Activated T-helper 17 cell treated with anti-CD3 and anti-CD28 coated beads, Interleukin-2, amount 50 U/mL, for 72 hours (primary cell): Measurements from ENCODE around the gene ZNF14. TPM values are rescaled to one million over a fixed set of nuclear protein-coding genes. Genes with fewer than 3 reads are reported as not detected.
"Not testable (repeated sequence)": the region's sequence is repeated elsewhere in the genome, so short reads cannot be mapped to it uniquely, and the experiment has no call there.

ENCODE experiments used
- ATAC-seq: fragments of 150-1000 bp; cut with Tn5 transposase; replicated peaks from 2 replicates; pipeline ENCODE4 v1.10.0; 2021; ENCODE audit warnings: mild to moderate bottlenecking, moderate library complexity
- H3K27ac Mint-ChIP-seq: one replicate; pipeline ENCODE4 v1.8.0; 2022; ENCODE audit warnings: mixed read lengths
- H3K27me3 Mint-ChIP-seq: one replicate; pipeline ENCODE4 v1.8.0; 2022; ENCODE audit warnings: mixed read lengths
- H3K36me3 Mint-ChIP-seq: one replicate; pipeline ENCODE4 v1.8.0; 2022; ENCODE audit warnings: low read depth, mild to moderate bottlenecking, mixed read lengths
- H3K4me1 Mint-ChIP-seq: one replicate; pipeline ENCODE4 v1.8.0; 2022; ENCODE audit warnings: mixed read lengths
- H3K4me3 Mint-ChIP-seq: one replicate; pipeline ENCODE4 v1.8.0; 2022; ENCODE audit warnings: mild to moderate bottlenecking, mixed read lengths
- H3K9me3 Mint-ChIP-seq: one replicate; pipeline ENCODE4 v1.8.0; 2022; ENCODE audit warnings: mixed read lengths
- total RNA-seq, 2 donors: library from RNA; stranded (reverse); gene quantifications; one replicate each; pipeline ENCODE4 v1.2.3, GENCODE V29; 2022

The ZNF14 gene
- total RNA-seq, 2 donors from 2014 or later = 4.7 to 10.9 TPM

DNA sequence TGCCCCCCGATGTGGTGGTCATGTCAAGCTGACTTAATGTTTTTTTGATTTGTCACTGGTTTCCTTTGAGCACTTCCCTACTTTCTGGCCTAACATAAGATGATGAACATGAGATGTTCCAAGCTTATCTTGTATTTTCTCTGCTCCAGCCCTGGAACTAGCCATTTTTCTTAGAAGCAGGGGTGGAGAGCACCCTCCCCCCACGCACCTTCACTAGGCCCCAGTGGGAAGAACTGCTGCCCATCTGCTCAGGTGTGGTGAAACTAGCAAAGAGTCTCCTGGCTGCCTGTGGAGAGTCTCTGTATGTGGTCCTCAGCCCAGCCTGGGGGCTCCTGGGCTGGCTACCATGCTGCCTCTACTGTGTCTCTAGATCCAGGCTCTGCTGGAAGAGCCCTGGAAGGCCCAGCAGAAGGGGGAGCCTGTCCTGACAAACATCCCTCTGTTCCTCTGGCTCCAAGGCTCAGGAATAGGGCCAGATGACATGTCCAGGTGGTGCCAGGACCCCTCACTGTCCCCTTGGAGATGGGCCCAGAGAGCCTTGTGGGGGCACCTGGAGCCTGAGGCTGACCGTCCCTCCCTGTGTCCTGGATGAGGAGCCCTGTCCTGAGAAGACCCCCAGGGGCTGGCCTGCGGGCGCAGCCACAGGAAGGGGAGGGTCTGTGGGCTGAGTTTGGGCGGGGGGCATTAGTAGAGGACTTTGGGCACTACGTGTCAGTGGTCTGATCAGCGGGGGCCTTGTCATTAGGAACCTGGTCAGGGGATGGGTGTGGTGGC, 4.8 kb upstream of the ZNF14 start:
- H3K27me3 Mint-ChIP-seq = no peaks in the 10 kb centered on the region
- ATAC-seq = no peak
- H3K4me3 Mint-ChIP-seq = no peak overlapping the region
- no peaks in the 10 kb centered on the region for H3K9me3 Mint-ChIP-seq
- no peak overlapping the region for H3K27ac Mint-ChIP-seq
- no peaks in the 10 kb centered on the region for H3K4me1 Mint-ChIP-seq
- H3K36me3 Mint-ChIP-seq = peaks cover 4% of the 10 kb centered on the region

DNA sequence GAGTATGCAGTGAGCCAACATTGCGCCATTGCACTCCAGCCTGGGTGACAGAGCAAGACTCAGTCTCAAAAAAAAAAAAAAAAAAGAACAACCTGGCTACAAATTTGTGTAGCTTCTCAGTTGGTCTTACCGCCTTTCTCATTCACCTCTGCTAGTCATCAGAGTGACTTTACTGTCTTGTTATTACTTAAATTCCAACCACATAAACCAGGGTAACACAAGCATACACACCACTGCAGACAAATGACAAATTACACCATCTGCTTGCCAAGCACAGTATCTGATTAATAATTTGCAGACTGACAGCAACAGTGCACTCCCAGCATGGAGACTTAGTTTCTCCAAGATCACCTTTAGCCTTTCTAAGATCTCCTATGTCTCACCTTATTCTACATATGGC, 11.0 kb downstream of the ZNF14 start:
- H3K4me1 Mint-ChIP-seq = peaks cover 7% of the 10 kb centered on the region
- H3K4me3 Mint-ChIP-seq = no peak overlapping the region
- H3K9me3 Mint-ChIP-seq = peaks cover 36% of the 10 kb centered on the region
- H3K27ac Mint-ChIP-seq = no peak overlapping the region
- peak; percentile 56 for ATAC-seq
- H3K27me3 Mint-ChIP-seq = no peaks in the 10 kb centered on the region
- H3K36me3 Mint-ChIP-seq = peaks cover 57% of the 10 kb centered on the region

DNA sequence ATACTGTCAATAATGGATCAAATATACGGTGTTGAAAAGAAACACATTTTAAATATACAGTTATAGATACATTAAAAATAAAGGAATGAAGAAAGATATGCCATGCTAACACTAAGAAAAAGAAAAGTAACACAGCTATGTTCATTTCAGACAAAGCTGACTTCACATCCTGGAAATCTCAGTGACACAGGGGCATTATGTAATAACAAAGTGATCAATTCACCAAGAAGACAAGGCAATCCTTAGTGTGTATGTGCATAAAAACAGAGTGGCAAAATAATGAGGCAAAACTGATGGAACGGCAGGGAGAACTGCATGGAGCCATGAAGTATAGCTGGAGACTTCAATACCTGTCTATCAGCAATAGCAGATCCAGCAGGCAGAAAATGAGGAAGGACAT, 13.1 kb downstream of the ZNF14 start:
- Mint-ChIP-seq H3K9me3 (peaks cover 32% of the 10 kb centered on the region), H3K36me3 (peaks cover 64% of the 10 kb centered on the region), H3K27me3 (no peaks in the 10 kb centered on the region), H3K4me1 (peaks cover 7% of the 10 kb centered on the region), H3K4me3 (no peak overlapping the region), H3K27ac (no peak overlapping the region)
- ATAC-seq = no peak

DNA sequence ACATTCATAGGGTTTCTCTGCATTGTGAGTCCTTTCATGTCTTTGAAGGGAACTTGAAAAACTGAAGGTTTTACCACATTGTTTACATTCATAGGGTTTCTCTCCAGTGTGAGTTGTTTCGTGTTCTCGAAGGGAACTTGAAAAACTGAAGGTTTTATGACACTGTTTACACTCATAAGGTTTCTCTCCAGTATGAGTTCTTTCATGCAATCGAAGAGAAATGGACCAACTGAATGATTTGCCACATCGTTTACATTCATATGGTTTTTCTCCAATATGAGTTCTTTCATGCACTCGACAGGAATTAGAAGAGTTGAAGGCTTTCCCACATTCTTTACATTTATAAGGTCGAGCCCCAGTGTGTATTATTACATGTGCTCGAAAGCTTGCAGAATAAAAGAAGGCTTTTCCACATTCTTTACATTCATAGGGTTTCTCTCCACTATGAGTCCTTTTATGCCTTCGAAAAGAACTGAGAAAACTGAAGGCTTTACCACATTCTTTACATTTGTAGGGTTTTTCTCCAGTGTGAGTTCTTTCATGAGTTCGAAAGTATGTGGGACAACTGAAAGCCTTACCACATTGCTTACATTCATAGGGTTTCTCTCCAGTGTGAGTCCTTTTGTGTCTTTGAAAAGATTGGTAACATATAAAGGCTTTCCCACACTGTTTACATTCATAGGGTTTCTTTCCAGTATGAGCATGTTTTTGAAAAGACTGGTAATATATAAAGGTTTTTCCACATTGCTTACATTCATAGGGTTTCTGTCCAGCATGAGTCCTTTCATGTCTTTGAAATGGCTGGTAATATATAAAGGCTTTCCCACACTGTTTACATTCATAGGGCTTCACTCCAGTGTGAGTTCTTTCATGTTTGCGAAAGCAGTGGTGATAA, 20.7 kb downstream of the ZNF14 start:
- Mint-ChIP-seq H3K27me3 (no peaks in the 10 kb centered on the region), H3K4me3 (no peak overlapping the region), H3K27ac (no peak overlapping the region), H3K36me3 (peaks cover 77% of the 10 kb centered on the region), H3K9me3 (peaks cover 23% of the 10 kb centered on the region), H3K4me1 (no peaks in the 10 kb centered on the region)
- ATAC-seq = no peak

DNA sequence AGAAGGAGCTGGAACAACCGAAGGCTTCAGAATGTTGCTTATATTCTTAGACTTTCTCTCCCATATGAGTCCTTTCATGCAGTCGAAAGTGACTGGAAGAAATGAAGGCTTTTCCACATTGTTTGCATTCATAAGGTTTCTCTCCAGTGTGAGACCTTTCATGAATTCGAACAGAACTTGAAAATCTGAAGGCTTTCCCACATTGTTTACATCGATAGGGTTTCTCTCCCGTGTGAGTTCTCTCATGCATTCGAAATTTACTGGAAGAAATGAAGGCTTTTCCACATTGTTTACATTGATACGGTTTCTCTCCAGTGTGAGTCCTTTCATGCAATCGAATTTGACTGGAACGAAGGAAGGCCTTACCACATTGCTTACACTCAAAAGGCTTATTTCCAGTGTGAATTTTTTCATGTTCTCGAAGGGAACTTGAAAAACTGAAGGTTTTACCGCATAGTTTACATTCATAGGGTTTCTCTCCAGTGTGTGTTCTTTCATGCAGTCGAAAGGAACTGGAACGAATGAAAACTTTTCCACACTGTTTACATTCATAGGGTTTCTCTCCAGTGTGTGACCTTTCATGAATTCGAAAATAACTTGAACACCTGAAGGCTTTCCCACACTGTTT, 21.5 kb downstream of the ZNF14 start:
- Mint-ChIP-seq H3K27me3 (no peaks in the 10 kb centered on the region), H3K36me3 (peaks cover 69% of the 10 kb centered on the region), H3K4me1 (no peaks in the 10 kb centered on the region), H3K27ac (no peak overlapping the region), H3K4me3 (no peak overlapping the region), H3K9me3 (peaks cover 26% of the 10 kb centered on the region)
- no peak for ATAC-seq

DNA sequence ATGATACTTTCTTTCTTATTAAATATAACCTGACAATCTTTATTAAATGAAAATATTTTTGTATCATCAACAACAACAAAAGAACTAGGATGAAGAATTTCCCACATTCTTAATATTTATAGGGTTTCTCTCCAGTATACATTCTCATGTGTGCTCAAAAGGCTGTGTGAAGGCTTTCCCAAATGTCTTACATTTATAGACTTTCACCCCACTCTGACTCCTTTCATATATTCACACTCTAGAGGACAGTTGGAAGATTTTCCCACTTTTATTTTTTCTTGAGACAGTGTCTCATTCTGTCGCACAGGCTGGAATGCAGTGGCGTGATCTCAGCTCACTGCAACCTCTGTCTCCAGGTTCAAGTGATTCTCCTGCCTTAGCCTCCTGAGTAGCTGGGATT, 22.4 kb downstream of the ZNF14 start:
- Mint-ChIP-seq H3K36me3 (peaks cover 60% of the 10 kb centered on the region), H3K4me1 (no peaks in the 10 kb centered on the region), H3K27me3 (no peaks in the 10 kb centered on the region), H3K9me3 (peaks cover 30% of the 10 kb centered on the region), H3K27ac (no peak overlapping the region), H3K4me3 (no peak overlapping the region)
- ATAC-seq = no peak

DNA sequence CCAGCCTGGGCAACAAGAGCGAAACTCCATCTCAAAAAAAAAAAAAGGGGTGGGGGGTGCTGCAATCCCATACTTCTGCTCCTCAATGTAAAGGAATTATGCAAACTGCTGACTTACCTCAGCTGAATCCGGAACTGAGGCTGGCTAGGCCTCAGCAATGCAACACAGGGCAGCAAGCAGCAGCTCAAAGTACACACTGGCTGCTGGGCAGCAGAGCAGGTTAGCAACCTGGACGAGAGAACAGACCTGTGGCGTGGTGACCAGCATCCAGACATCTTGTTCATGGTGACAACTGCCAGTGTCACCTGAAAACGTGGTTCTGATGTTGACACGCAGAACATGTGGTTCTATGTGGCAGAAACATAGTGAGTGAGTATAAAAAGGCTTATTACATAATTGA, 28.1 kb downstream of the ZNF14 start:
- H3K4me3 Mint-ChIP-seq = no peak overlapping the region
- ATAC-seq = no peak
- no peaks in the 10 kb centered on the region for H3K4me1 Mint-ChIP-seq
- H3K27me3 Mint-ChIP-seq = no peaks in the 10 kb centered on the region
- peaks cover 24% of the 10 kb centered on the region for H3K9me3 Mint-ChIP-seq
- no peak overlapping the region for H3K27ac Mint-ChIP-seq
- H3K36me3 Mint-ChIP-seq = peaks cover 4% of the 10 kb centered on the region

DNA sequence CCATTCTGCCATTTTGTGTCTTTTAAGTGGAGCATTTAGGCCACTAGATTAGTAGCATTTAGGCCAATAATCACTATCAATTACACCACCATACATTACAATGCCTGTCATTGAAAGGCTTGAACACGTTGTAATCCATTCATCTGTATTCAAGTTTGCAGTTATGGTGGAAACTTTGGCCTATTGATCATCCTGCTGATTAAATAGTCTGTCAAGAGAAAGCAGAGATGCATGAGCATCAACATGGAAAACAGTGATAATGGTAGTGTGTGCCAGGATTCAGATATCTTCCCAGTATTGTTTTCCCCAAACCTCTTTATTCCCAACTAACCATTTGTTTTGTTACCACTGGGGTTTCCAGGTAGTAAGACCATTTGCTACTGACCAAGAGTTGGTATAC, 32.4 kb downstream of the ZNF14 start:
- H3K4me3 Mint-ChIP-seq, H3K27ac Mint-ChIP-seq, ATAC-seq, H3K9me3 Mint-ChIP-seq, H3K36me3 Mint-ChIP-seq, H3K4me1 Mint-ChIP-seq, H3K27me3 Mint-ChIP-seq: not testable (repeated sequence)

DNA sequence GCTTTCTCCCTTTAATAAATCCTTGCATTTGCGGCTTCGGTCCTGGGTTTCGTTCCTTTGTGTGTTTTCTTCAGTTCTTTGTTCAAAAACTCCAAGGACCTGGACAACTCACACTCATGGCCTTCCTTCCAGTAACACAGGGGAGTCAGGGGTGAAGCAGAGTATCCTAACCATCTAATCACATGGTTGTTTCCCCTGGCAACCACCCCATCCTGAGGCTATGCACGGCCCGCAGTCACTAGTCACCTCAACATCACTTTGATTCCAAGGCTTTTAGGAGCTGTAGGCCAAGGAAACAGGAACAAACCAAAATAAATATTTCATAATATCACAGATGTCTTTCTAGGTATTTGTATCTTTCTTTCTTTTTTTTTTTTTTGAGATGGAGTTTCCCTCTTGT, 35.3 kb downstream of the ZNF14 start:
- H3K9me3 Mint-ChIP-seq = peaks cover 3% of the 10 kb centered on the region
- no peak for ATAC-seq
- H3K4me3 Mint-ChIP-seq = no peak overlapping the region

DNA sequence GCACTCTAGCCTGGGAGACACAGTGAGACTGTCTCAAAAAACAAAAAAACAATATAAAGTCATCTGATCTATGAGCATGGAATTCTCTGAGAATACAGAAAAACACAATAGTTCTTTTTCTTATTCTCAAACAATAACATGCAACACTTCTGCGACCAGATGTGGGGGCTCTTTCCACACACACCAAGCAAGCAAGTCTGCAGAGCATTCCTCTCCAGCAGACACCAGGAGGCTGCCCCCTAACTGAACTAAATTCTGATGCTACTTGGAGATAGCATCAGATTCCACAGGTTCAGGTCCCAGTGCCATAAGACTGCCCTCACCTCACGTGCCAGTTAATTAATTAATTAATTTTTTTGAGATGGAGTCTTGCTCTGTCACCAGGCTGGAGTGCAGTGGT, 36.5 kb downstream of the ZNF14 start:
- Mint-ChIP-seq H3K4me3 (no peak overlapping the region), H3K27ac (no peak overlapping the region), H3K36me3 (no peaks in the 10 kb centered on the region), H3K4me1 (no peaks in the 10 kb centered on the region), H3K27me3 (no peaks in the 10 kb centered on the region), H3K9me3 (peaks cover 3% of the 10 kb centered on the region)
- no peak for ATAC-seq

More for the DNA sequence above, 35.3 kb downstream of the ZNF14 start:
- Mint-ChIP-seq H3K36me3 (no peaks in the 10 kb centered on the region), H3K27ac (no peak overlapping the region), H3K4me1 (no peaks in the 10 kb centered on the region), H3K27me3 (no peaks in the 10 kb centered on the region)

DNA sequence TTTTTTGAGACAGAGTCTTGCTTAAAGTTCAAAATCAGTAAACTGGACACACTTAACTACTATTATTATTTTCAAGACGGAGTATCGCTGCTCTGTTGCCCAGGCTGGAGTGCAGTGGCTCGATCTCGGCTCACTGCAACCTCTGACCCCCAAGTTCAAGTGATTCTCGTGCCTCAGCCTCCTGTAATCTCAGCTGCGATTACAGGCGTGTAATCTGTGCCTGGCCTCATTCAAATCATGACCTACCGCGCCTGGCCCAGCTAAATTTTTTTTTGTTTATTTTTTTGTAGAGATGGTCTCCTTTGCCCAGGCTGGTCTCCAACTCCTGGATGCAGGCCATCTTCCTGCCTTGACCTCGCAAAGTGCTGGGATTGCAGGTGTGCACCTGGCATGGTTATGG, 41.2 kb downstream of the ZNF14 start:
- H3K27ac Mint-ChIP-seq = no peak overlapping the region
- no peaks in the 10 kb centered on the region for H3K9me3 Mint-ChIP-seq
- no peaks in the 10 kb centered on the region for H3K4me1 Mint-ChIP-seq
- H3K4me3 Mint-ChIP-seq = no peak overlapping the region
- ATAC-seq = no peak
- H3K27me3 Mint-ChIP-seq = no peaks in the 10 kb centered on the region
- H3K36me3 Mint-ChIP-seq = no peaks in the 10 kb centered on the region

DNA sequence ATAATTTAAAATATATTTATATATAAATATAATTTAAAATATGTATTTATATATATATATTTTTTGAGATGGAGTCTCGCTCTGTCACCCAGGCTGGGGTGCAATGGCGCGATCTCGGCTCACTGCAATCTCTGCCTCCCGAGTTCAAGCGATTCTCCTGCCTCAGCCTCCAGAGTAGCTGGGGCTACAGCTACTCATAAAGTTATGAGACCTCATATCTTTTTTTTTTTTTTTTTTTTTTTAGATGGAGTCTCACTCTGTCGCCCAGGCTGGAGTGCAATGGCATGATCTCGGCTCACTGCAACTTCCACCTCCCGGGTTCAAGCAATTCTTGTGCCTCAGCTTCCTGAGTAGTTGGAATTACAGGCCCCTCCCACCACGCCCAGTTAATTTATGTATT, 43.9 kb downstream of the ZNF14 start:
- not testable (repeated sequence) for H3K27ac Mint-ChIP-seq, H3K4me1 Mint-ChIP-seq, H3K36me3 Mint-ChIP-seq, H3K27me3 Mint-ChIP-seq, H3K9me3 Mint-ChIP-seq, H3K4me3 Mint-ChIP-seq
- ATAC-seq = peak; percentile 30

DNA sequence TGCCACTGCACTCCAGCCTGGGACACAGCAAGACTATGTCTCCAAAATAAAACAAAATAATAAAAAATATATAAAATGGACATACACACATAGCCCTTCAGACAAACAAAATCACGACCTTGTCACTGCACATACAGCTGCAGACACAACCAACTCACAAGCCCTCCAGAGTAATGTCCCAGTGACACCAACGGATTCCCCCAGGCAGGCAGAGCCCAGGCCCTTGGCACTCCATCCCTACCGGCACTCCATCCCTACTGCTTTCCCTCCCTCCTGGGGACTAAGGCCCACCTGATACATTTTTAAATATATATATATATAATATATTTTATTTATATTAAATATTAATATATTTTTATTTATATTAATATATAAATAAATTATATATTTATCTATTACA, 45.8 kb downstream of the ZNF14 start:
- peak; percentile 72 for ATAC-seq
- H3K9me3 Mint-ChIP-seq = peaks cover 9% of the 10 kb centered on the region
- peaks cover 21% of the 10 kb centered on the region for H3K36me3 Mint-ChIP-seq
- H3K4me3 Mint-ChIP-seq = no peak overlapping the region
- no peaks in the 10 kb centered on the region for H3K4me1 Mint-ChIP-seq
- H3K27me3 Mint-ChIP-seq = no peaks in the 10 kb centered on the region
- no peak overlapping the region for H3K27ac Mint-ChIP-seq

DNA sequence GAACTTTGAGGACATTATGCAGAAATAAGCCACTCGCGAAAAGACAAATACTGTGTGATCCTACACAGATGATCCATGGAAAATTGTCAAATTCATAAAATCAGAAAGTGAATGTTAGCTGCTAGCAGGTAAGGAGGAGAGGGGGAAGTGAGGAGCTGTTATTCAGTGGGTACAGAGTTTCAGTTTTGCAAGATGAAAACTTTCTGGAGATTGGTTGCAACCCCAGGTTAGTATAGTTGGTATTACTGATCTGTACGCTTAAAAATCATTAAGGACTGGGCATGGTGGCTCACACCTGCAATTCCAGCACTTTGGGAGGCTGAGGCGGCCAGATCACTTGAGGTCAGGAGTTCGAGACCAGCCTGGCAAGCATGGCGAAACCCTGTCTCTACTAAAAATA, 46.3 kb downstream of the ZNF14 start:
- Mint-ChIP-seq H3K27me3 (no peaks in the 10 kb centered on the region), H3K9me3 (peaks cover 9% of the 10 kb centered on the region), H3K4me3 (no peak overlapping the region), H3K27ac (no peak overlapping the region), H3K4me1 (no peaks in the 10 kb centered on the region), H3K36me3 (peaks cover 22% of the 10 kb centered on the region)
- ATAC-seq = peak; percentile 43

DNA sequence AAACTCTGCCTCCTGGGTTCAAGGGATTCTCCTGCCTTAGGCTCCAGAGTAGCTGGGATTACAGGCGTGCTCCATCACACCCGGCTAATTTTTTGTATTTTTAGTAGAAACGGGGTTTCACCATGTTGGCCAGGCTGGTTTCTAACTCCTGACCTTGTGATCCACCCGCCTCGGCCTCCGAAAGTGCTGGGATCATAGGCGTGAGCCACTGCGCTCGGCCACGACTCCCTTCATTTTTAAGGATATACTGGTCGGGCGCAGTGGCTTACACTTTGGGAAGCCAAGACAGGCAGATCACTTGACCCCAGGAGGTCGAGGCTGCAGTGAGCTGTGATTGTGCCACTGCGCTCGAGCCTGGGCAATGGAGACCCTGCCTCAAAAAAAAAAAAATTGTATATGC, 46.8 kb downstream of the ZNF14 start:
- H3K4me1 Mint-ChIP-seq, H3K4me3 Mint-ChIP-seq, H3K27ac Mint-ChIP-seq, ATAC-seq, H3K9me3 Mint-ChIP-seq, H3K27me3 Mint-ChIP-seq: not testable (repeated sequence)
- peaks cover 27% of the 10 kb centered on the region for H3K36me3 Mint-ChIP-seq
